GM12878 (cell line): ENCODE data around the gene ARHGEF18. TPM values are rescaled to one million over a fixed set of nuclear protein-coding genes. Genes with fewer than 3 reads are reported as not detected.

Experiments used
- ATAC-seq: fragments of 200-7000 bp; cut with Tn5 transposase; 3 replicates; pipeline ENCODE4 v1.9.1; 2020; ENCODE audit warnings: mild to moderate bottlenecking, moderate library complexity
- BruUV-seq: library from RNA; stranded (reverse); fragments of 400-500 nt; replicated peaks from 2 replicates; lab custom pipeline; 2021; lab: Mats Ljungman, UMichigan
- CTCF ChIA-PET: fragments of 300-600 bp; sonication (Branson Sonifier 250); formaldehyde crosslinking; extraction: SDS; loops from one replicate; lab custom pipeline; 2021; ENCODE audit warnings: inconsistent platforms; lab: Yijun Ruan, JAX
- POLR2A ChIA-PET: fragments of 350-600 bp; formaldehyde crosslinking; extraction: SDS; loops from one replicate; lab custom pipeline; 2021; ENCODE audit warnings: inconsistent platforms; lab: Charles Lee
- RAD21 ChIA-PET: fragments of 300-600 bp; sonication (Branson Sonifier 250); formaldehyde crosslinking; loops from one replicate; lab custom pipeline; 2023; ENCODE audit warnings: antibody characterized with exemption; ENCODE audit not compliant: unreplicated experiment; lab: Charles Lee
- SMC1A ChIA-PET: fragments of 300-600 bp; sonication (Branson Sonifier 250); formaldehyde crosslinking; loops from one replicate; lab custom pipeline; 2023; ENCODE audit not compliant: unreplicated experiment, uncharacterized antibody; lab: Charles Lee
- DNase-seq: peaks from one replicate; pipeline ENCODE4 v3.0.0-alpha.2; 2011; ENCODE audit warnings: low read depth, low spot score
- FAIRE-seq: peaks from 3 replicates; lab custom pipeline; 2011; peaks lifted over from hg19 to GRCh38; lab: Jason Lieb, UNC
- H2AFZ ChIP-seq: 2 replicates; pipeline ENCODE4 v1.6.0; 2011; ENCODE audit warnings: low read depth, low read length, control low read depth; ENCODE audit not compliant: control insufficient read depth
- H3K27ac ChIP-seq: 2 replicates; pipeline ENCODE4 v1.5.1; 2011; ENCODE audit warnings: control low read depth; ENCODE audit not compliant: control insufficient read depth, insufficient read depth
- H3K27me3 ChIP-seq, 2 experiments: replicated peaks in 1 of 2; 2 replicates each; pipeline versions ENCODE4 v1.6.0 to v1.6.1; 2011; ENCODE audit warnings: low read length in 1 of 2; ENCODE audit not compliant: control insufficient read depth in 2 of 2, insufficient read depth in 2 of 2
- H3K36me3 ChIP-seq, 2 experiments: 2 replicates each; pipeline ENCODE4 v1.5.1; 2011; ENCODE audit warnings: low read length in 1 of 2; ENCODE audit not compliant: control insufficient read depth in 2 of 2, insufficient read depth in 2 of 2
- H3K4me1 ChIP-seq: 2 replicates; pipeline ENCODE4 v1.6.1; 2011; ENCODE audit warnings: mild to moderate bottlenecking, low read length, moderate library complexity, mixed read lengths; ENCODE audit not compliant: control insufficient read depth, insufficient read depth
- H3K4me2 ChIP-seq: 2 replicates; pipeline ENCODE4 v1.6.0; 2011; ENCODE audit warnings: control low read depth; ENCODE audit not compliant: control insufficient read depth, insufficient read depth
- H3K4me3 ChIP-seq: fragments of 200-600 bp; sonication (generic); 2 replicates; pipeline ENCODE4 v1.5.1; 2016
- H3K79me2 ChIP-seq: 2 replicates; pipeline ENCODE4 v1.6.0; 2011; ENCODE audit warnings: low read length; ENCODE audit not compliant: control insufficient read depth, insufficient read depth
- H3K9ac ChIP-seq: 2 replicates; pipeline ENCODE4 v1.8.0; 2011; ENCODE audit warnings: low read length, control low read depth, mixed read lengths; ENCODE audit not compliant: control insufficient read depth, insufficient read depth
- H3K9me3 ChIP-seq: replicated peaks from 3 replicates; pipeline ENCODE4 v1.5.1; 2011; ENCODE audit warnings: mild to moderate bottlenecking, low read length; ENCODE audit not compliant: control insufficient read depth, insufficient read depth
- H4K20me1 ChIP-seq: 2 replicates; pipeline ENCODE4 v1.6.0; 2011; ENCODE audit not compliant: control insufficient read depth, insufficient read depth
- BHLHE40 ChIP-seq, 2 experiments: fragments of 450-650 bp in 1 of 2; IDR thresholded peaks; 2 replicates each; pipeline ENCODE4 v1.6.1; 2011 to 2017; ENCODE audit warnings: low read depth in 2 of 2, borderline replicate concordance in 1 of 2, improper control_type of control experiment in 1 of 2, low read length in 1 of 2, mild to moderate bottlenecking in 1 of 2
- ELK1 ChIP-seq: IDR thresholded peaks from 2 replicates; pipeline ENCODE4 v1.6.1; 2012; ENCODE audit warnings: low read depth, low read length, improper control_type of control experiment
- JUND ChIP-seq: IDR thresholded peaks from 2 replicates; pipeline ENCODE4 v1.6.1; 2012; ENCODE audit warnings: low read depth, mild to moderate bottlenecking, low read length, improper control_type of control experiment, moderate library complexity
- SIX5 ChIP-seq: IDR thresholded peaks from 2 replicates; pipeline ENCODE4 v1.6.1; 2011; ENCODE audit warnings: mild to moderate bottlenecking, low read depth, low read length, moderate library complexity; ENCODE audit not compliant: severe bottlenecking
- TAF1 ChIP-seq: IDR thresholded peaks from 2 replicates; pipeline ENCODE4 v1.6.1; 2011; ENCODE audit warnings: mild to moderate bottlenecking, low read depth, low read length, borderline replicate concordance
- ZBED1 ChIP-seq: IDR thresholded peaks from 2 replicates; pipeline ENCODE4 v1.6.1; 2016; ENCODE audit warnings: borderline replicate concordance
- WGBS: methylation state at CpG from one replicate; pipeline ENCODE4 v1.1.6; 2016; ENCODE audit warnings: low lambda C conversion rate; ENCODE audit not compliant: insufficient replicate concordance, insufficient coverage; ENCODE audit errors: missing lambda C conversion rate; 5-methylcytosine and 5-hydroxymethylcytosine counted together
- in situ Hi-C: fragments of 300-500 bp; cut with MboI; formaldehyde crosslinking; loops from 9 replicates; pipeline ENCODE4 v1.14.3; 2018; ENCODE audit warnings: mixed read lengths
- intact Hi-C: fragments of 100-400 bp; cut with micrococcal nuclease; formaldehyde crosslinking; loops from one replicate; pipeline ENCODE4 v1.14.2; 2022; ENCODE audit not compliant: unreplicated experiment
- polyA plus RNA-seq, 11 experiments: library from polyadenylated mRNA; depleted of rRNA in 4 of 11; unstranded in 6 of 11; stranded (reverse) in 5 of 11; fragments of >200 nt; fragmentation: Nextera tagmentation in 4 of 11; fragmentation: Illumina TruSeq in 1 of 11; extraction: Ambion mirVana in 4 of 11; extraction: Trizol in 1 of 11; gene quantifications; 1 replicate in 1 of 11; 2 replicates in 10 of 11; pipeline versions ENCODE4 v1.2.1 to v1.2.3, GENCODE V29; 2011 to 2016; ENCODE audit warnings: inconsistent platforms in 2 of 11, missing spikeins in 2 of 11, low read depth in 1 of 11
- total RNA-seq, 4 experiments: library from RNA; depleted of rRNA in 3 of 4; stranded (reverse); fragments of >200 nt in 3 of 4; fragmentation: Illumina TruSeq in 1 of 4; extraction: Trizol in 1 of 4; gene quantifications; 2 replicates each; pipeline versions ENCODE4 v1.2.1 to v1.2.3, GENCODE V29; 2013 to 2021

Gene ARHGEF18
- total and polyA plus RNA-seq, 10 of the 15 experiments (the other 5 are each of a cell fraction or from before 2014, with no cell fraction given) = 0.31 to 32.3 (median 13.4) TPM

GRCh38 chr19:7383284-7383683, 34.5 kb downstream of the ARHGEF18 start (continued):
- TF ChIP-seq BHLHE40 (IDR thresholded peaks at IDR 0.05; ENCODE audit: borderline replicate concordance in 1 of 2, low read depth in 2 of 2, low read length in 1 of 2) (no peak), ELK1 (no peak), JUND (no peak)

- TF ChIP-seq SIX5 (no peak), ZBED1 (no peak), TAF1 (no peak)
- ATAC-seq (no peak), FAIRE-seq (no peak), DNase-seq (no peak)
- in situ Hi-C loops (no loop called here), intact Hi-C loops (loop anchor here (5.0 to 10.0 kb wide), 3 partner anchors 38 to 410 kb away; partner anchors contain the start of genes ARHGEF18 and MCEMP1)
- RAD21 ChIA-PET = interaction anchor here (0.6 to 2.8 kb wide), 3 partner anchors 135 to 296 kb away, joined by 3 to 10 read pairs (median 4); partner anchors contain the start of gene TRAPPC5
- H3K4me3 ChIP-seq = no peak overlapping the region
- no peaks in the 10 kb centered on the region; the same call in 1 of the 3 replicates for H3K9me3 ChIP-seq
- no peak overlapping the region for H3K27ac ChIP-seq
- no peak overlapping the region for H2AFZ ChIP-seq
- no peak overlapping the region for H3K4me2 ChIP-seq
- no peaks in the 10 kb centered on the region for H3K27me3 ChIP-seq
- BruUV-seq = no TSS peak
- H3K79me2 ChIP-seq = no peaks in the 10 kb centered on the region
- no peak overlapping the region for H3K9ac ChIP-seq
- H3K4me1 ChIP-seq = peaks cover 18% of the 10 kb centered on the region
- CTCF ChIA-PET = interaction anchor here (1.0 to 6.6 kb wide), 4 partner anchors 13 to 58 kb away, joined by 3 to 63 read pairs (median 3); no protein-coding TSS in a partner anchor
- H4K20me1 ChIP-seq = no peaks in the 10 kb centered on the region
- WGBS = 100% methylated on average over 5 of the region's 5 CpGs
- POLR2A ChIA-PET = interaction anchor here (0.6 to 1.4 kb wide), 5 partner anchors 11 to 286 kb away, joined by 3 to 7 read pairs (median 4); no protein-coding TSS in a partner anchor
- SMC1A ChIA-PET = interaction anchor here (1.0 kb wide), 1 partner anchor 58 kb away, joined by 3 read pairs; no protein-coding TSS in a partner anchor
- H3K36me3 ChIP-seq = peaks cover 0 to 2% of the 10 kb centered on the region in 2 experiments; a peak in 2 of 4 replicates
These were observed 36.3 kb downstream of the ARHGEF18 start for GRCh38 chr19:7385062-7385461.
